Bronchial epithelial cell (primary cell): ENCODE data around the gene TMEM117. TPM values are rescaled to one million over a fixed set of nuclear protein-coding genes. Genes with fewer than 3 reads are reported as not detected.

Experiments
- DNase-seq: peaks from one replicate; pipeline ENCODE4 v3.0.0-alpha.2; 2010; ENCODE audit warnings: low read depth
- FAIRE-seq: peaks from 2 replicates; lab custom pipeline; 2011; peaks lifted over from hg19 to GRCh38; lab: Jason Lieb, UNC
- H3K27me3 ChIP-seq: 2 replicates; pipeline ENCODE4 v1.5.1; 2011; ENCODE audit warnings: low read length; ENCODE audit not compliant: control insufficient read depth, insufficient read depth
- H3K36me3 ChIP-seq: 2 replicates; pipeline ENCODE4 v1.5.1; 2011; ENCODE audit warnings: low read length; ENCODE audit not compliant: control insufficient read depth, insufficient read depth
- H3K4me3 ChIP-seq: 2 replicates; pipeline ENCODE4 v1.5.1; 2011; ENCODE audit warnings: mild to moderate bottlenecking, low read depth, low read length, control low read depth
- CTCF ChIP-seq: IDR thresholded peaks from 2 replicates; pipeline ENCODE4 v1.5.1; 2011; ENCODE audit warnings: mild to moderate bottlenecking, moderate library complexity, low read length, control low read depth, inconsistent platforms; ENCODE audit not compliant: insufficient read depth, severe bottlenecking
- total RNA-seq: library from RNA; depleted of rRNA; stranded (reverse); fragments of >200 nt; gene quantifications from 2 replicates; pipeline ENCODE4 v1.2.1, GENCODE V29; 2014

Gene TMEM117
- 5.1 and 6.6 TPM in 2 replicates for total RNA-seq

- Histone ChIP-seq H3K27me3 (no peaks in the 10 kb centered on the region), H3K36me3 (no peaks in the 10 kb centered on the region), H3K4me3 (peak within 1 kb of the TSS; percentile 56)
- DNase-seq (peak; percentile 21), FAIRE-seq (no peak)
- TF ChIP-seq CTCF = no peak
Measured at GRCh38 chr12:43835656-43836474, at the start of gene TMEM117. TSS of gene TMEM117 (plus strand) at chr12:43836081.

- DNase-seq = no peak
- no peak for TF ChIP-seq CTCF
- Histone ChIP-seq H3K27me3 (no peaks in the 10 kb centered on the region), H3K4me3 (no peak overlapping the region), H3K36me3 (peaks cover 1% of the 10 kb centered on the region)
- FAIRE-seq = no peak
Measured at GRCh38 chr12:43786899-43787693, 48.8 kb upstream of the TMEM117 start.

GRCh38 chr12:43789941-43790340, 45.9 kb upstream of the TMEM117 start:
- Histone ChIP-seq H3K36me3 (no peaks in the 10 kb centered on the region), H3K27me3 (no peaks in the 10 kb centered on the region), H3K4me3 (no peak overlapping the region)
- FAIRE-seq (peak; percentile 94), DNase-seq (peak; percentile 15)
- no peak for TF ChIP-seq CTCF

DNA sequence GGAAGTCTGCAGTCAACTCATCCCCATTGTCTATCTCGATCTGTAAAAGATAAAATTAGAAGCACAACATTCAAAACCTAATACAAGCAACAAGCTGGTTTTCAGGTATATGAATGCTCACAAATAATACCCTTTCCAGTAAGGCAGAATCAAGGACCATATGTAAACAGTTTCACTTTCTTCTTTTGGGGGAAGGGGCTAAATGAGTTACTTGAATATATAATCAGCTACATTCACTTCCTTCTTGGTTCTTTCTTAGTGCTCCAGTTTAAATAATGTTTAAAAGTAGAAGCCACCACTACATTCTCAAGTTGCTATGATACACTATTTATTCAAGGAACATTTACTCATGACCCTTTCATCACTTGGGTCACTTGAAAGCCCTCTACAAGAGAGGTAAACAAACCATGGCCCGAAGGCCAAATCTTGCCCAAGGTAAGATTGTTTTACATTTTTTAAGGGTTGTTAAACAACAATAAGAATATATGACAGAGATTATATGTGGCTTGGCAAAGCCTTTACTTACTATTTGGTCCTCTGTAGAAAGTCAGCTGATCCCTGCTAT, 40.1 kb upstream of the TMEM117 start:
- FAIRE-seq = no peak
- H3K27me3 ChIP-seq = no peaks in the 10 kb centered on the region
- no peaks in the 10 kb centered on the region for H3K36me3 ChIP-seq
- DNase-seq = peak; percentile 29
- no peak for TF ChIP-seq CTCF
- H3K4me3 ChIP-seq = no peak overlapping the region

DNA sequence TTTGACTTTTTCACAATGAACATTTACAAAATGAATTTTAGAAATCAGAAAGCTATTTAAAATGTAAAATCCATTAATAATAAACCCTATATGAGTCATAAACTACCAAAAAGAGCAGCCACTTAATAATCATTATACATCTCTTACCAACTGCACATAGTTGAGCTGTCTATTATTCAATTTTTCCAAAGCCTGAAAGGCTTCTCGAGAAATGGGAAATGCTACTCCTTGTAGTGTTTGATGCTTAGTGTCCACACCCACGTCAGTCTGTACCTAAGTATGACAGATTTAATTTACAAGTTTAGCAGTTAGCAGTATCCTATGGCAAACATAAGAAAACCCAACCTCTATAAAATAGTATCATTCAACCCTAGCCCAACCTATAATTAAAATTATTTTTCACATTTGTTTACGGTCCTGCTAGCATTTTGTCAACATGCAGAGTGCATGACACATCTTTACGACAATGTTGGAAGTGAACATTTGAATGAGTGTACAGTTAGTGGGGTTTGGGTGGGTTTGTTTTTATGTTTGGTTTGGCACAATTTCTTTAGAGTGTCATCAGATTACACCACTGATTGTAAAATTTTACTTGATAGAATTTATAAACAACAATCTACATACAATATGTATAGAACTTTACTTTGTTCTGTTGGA, 38.2 kb upstream of the TMEM117 start:
- no peak for TF ChIP-seq CTCF
- Histone ChIP-seq H3K36me3 (no peaks in the 10 kb centered on the region), H3K4me3 (no peak overlapping the region), H3K27me3 (no peaks in the 10 kb centered on the region)
- FAIRE-seq = no peak
- no peak for DNase-seq
